ENCODE results near the gene OGDH. TPM values are rescaled to one million over a fixed set of nuclear protein-coding genes. Genes with fewer than 3 reads are reported as not detected.

OGDH gene
- total and polyA plus RNA-seq, 2 experiments from 2014 or later, result 13.5 to 76.9 TPM

DNA sequence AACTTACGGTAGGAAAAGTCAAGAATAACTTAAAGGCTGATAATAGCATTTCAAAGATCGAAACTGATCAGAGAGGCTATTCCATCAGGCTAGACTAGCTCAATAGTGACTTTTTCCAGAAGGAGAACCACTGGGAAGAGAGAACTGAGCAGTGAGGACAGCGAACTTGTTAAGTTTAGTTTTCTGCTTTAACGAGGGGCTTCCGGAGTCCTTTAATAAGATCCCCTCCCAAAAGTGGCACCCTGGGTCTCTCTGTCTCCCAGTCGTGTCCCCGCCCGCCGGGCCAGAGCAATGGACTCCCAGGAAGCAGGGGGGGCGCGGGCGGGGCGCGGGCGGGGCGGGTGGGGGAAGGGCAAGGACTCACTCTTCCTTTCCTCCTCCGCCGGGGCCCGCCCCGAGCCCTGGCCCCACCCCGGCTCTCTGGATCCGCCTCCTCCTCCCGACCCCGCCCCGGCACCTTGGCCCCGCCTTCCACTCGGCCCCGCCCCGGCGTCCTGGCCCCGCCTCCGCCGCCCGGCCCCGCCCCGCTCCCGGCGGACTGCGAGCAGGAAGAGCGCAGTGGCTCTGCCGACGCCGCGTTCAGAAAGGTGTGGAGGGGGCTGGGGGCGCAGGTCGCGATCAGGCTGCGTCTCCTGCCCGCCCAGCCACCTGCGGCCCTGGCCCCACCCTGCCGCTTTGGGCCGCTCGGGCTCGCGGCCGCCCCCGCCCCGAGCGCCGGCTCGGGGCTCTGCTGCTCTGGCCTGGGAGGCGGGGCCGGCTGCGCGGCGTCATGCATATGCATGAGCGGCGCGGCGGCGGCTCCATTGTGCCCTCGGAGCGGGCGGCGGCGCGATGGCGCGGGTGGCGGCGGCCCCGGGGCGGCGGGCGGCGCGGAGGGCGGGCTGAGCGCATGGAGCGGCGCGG lies 141.9 kb downstream of the OGDH start, which contains the start of gene ZMIZ2:
Gene ZMIZ2 (plus strand): TSS at position 803 of the 903 bp plus-strand sequence. CDS start 7,403 bp downstream, outside the sequence.
- Mint-ChIP-seq H3K27me3 (ENCODE audit: insufficient read depth, low read depth, poor library complexity) (peaks cover 5% of the 10 kb centered on the region), H3K27ac (0 out of 2 replicates have a peak within 1 kb of the TSS, but pooled peaks have one; percentile 0)

DNA sequence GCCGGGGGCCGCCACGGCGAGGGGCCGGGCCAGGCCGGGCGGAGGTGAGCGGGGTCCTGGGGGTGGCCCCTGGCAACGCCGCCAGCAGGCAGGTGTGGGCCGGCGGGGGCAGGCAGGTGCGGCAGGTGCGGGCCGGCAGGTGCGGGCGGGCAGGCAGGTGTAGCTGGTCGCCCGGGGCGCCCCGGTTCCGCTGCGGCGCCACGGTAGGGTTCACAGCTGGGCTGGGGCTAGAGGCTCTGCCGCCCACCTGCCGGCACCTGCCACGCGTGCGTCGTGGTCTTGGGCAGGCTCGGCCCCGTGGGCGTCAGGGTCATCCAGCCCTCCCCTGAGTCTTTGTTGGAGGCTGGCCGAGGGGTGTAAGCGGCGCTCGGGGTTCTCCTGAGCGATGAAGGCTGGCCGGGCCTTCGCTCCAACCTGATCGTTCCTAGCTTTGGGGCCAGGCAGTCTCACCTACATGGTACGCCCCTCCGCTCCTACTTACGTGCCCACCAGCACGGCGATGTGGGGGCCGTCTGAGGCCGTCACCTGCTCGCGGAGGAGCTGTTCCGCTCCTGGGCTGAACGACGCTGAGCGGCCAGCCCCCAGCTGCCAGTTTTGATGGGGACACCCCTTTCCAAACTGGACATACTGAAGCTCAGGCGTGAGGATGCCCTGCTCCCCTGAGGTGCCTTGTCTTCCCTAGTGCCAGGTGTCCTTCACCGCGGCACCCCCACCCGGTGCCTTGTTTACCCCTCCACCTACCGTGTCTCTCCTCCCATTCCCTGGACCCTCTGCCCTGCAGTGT lies 142.7 kb downstream of the OGDH start:
- Histone ChIP-seq H3K27me3 (ENCODE audit: insufficient read depth) (no peaks in the 10 kb centered on the region), H3K9me2 (ENCODE audit: insufficient read depth) (no peaks in the 10 kb centered on the region), H4K20me1 (replicated peaks; ENCODE audit: insufficient read depth) (peaks cover 28% of the 10 kb centered on the region), H3K4me1 (ENCODE audit: insufficient read depth) (peaks cover 11% of the 10 kb centered on the region), H3F3A (replicated peaks; ENCODE audit: low read depth) (no peaks in the 10 kb centered on the region), H3K4me3 (peak overlapping the region; percentile 92), H2AFZ (no peak overlapping the region), H3K27ac (ENCODE audit: low read depth) (no peak overlapping the region), H3K79me2 (replicated peaks; ENCODE audit: insufficient read depth) (peaks cover 50% of the 10 kb centered on the region), H3K4me2 (peak overlapping the region; percentile 94), H3K36me3 (ENCODE audit: insufficient read depth) (no peaks in the 10 kb centered on the region)
- no peak overlapping the region for H3K27ac Mint-ChIP-seq
- peak overlapping the region; percentile 82 for H3K4me3 Mint-ChIP-seq
- peaks cover 14% of the 10 kb centered on the region for H3K36me3 Mint-ChIP-seq (ENCODE audit: low read depth)
- H3K27me3 Mint-ChIP-seq (ENCODE audit: insufficient read depth, low read depth, poor library complexity), result peaks cover 5% of the 10 kb centered on the region
- DNase-seq (ENCODE audit: low spot score) (peak; percentile 36), ATAC-seq (peak; percentile 38)
- no peaks in the 10 kb centered on the region; the same call in 1 of the 3 replicates for H3K9me3 Mint-ChIP-seq
- peaks cover 29% of the 10 kb centered on the region for H3K4me1 Mint-ChIP-seq
- TF ChIP-seq CREB1 (CRISPR knock-in tag; IDR thresholded peaks at IDR 0.05; ENCODE audit: low read depth) (no peak), JUNB (IDR thresholded peaks at IDR 0.05; ENCODE audit: unreplicated experiment) (no peak), NANOG (IDR thresholded peaks at IDR 0.05; ENCODE audit: borderline replicate concordance) (no peak), POLR2AphosphoS5 (IDR thresholded peaks at IDR 0.05; ENCODE audit: low read depth) (no peak), ZNF331 (CRISPR knock-in tag; IDR thresholded peaks at IDR 0.05; ENCODE audit: low read depth) (no peak)
- TF ChIP-seq, protein P1, sequence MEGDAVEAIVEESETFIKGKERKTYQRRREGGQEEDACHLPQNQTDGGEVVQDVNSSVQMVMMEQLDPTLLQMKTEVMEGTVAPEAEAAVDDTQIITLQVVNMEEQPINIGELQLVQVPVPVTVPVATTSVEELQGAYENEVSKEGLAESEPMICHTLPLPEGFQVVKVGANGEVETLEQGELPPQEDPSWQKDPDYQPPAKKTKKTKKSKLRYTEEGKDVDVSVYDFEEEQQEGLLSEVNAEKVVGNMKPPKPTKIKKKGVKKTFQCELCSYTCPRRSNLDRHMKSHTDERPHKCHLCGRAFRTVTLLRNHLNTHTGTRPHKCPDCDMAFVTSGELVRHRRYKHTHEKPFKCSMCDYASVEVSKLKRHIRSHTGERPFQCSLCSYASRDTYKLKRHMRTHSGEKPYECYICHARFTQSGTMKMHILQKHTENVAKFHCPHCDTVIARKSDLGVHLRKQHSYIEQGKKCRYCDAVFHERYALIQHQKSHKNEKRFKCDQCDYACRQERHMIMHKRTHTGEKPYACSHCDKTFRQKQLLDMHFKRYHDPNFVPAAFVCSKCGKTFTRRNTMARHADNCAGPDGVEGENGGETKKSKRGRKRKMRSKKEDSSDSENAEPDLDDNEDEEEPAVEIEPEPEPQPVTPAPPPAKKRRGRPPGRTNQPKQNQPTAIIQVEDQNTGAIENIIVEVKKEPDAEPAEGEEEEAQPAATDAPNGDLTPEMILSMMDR (conservative IDR thresholded peaks at IDR 0.05; ENCODE audit: low read depth in 2 of 2), result no peak
- TF ChIP-seq, protein P2, sequence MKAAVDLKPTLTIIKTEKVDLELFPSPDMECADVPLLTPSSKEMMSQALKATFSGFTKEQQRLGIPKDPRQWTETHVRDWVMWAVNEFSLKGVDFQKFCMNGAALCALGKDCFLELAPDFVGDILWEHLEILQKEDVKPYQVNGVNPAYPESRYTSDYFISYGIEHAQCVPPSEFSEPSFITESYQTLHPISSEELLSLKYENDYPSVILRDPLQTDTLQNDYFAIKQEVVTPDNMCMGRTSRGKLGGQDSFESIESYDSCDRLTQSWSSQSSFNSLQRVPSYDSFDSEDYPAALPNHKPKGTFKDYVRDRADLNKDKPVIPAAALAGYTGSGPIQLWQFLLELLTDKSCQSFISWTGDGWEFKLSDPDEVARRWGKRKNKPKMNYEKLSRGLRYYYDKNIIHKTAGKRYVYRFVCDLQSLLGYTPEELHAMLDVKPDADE (IDR thresholded peaks at IDR 0.05), result no peak

More for the DNA sequence above, 141.9 kb downstream of the OGDH start, which contains the start of gene ZMIZ2:
- Histone ChIP-seq H3K4me3 (peak within 1 kb of the TSS; percentile 92), H3K27me3 (ENCODE audit: insufficient read depth) (no peaks in the 10 kb centered on the region), H3K79me2 (replicated peaks; ENCODE audit: insufficient read depth) (peaks cover 42% of the 10 kb centered on the region), H3K27ac (ENCODE audit: low read depth) (peak within 1 kb of the TSS; percentile 55; the same call in 1 of the 2 replicates), H3K4me1 (ENCODE audit: insufficient read depth) (peaks cover 11% of the 10 kb centered on the region), H3F3A (replicated peaks; ENCODE audit: low read depth) (no peaks in the 10 kb centered on the region), H4K20me1 (replicated peaks; ENCODE audit: insufficient read depth) (peaks cover 27% of the 10 kb centered on the region), H3K36me3 (ENCODE audit: insufficient read depth) (no peaks in the 10 kb centered on the region), H3K9me2 (ENCODE audit: insufficient read depth) (no peaks in the 10 kb centered on the region), H3K4me2 (peak within 1 kb of the TSS; percentile 94), H2AFZ (0 out of 2 replicates have a peak within 1 kb of the TSS, but pooled peaks have one; percentile 52)
- Mint-ChIP-seq H3K4me3 (peak within 1 kb of the TSS; percentile 82), H3K4me1 (peaks cover 27% of the 10 kb centered on the region), H3K9me3 (no peaks in the 10 kb centered on the region; the same call in 1 of the 3 replicates), H3K36me3 (ENCODE audit: low read depth) (peaks cover 14% of the 10 kb centered on the region)
- DNase-seq (ENCODE audit: low spot score) (peak; percentile 92), ATAC-seq (peak; percentile 77)
- TF ChIP-seq, protein P2 (IDR thresholded peaks at IDR 0.05), result 0 out of 2 replicates have a peak, but pooled peaks have one; percentile 17
- peak; percentile 60 for TF ChIP-seq CREB1 (CRISPR knock-in tag; IDR thresholded peaks at IDR 0.05; ENCODE audit: low read depth)
- peak; percentile 59 for TF ChIP-seq POLR2AphosphoS5 (IDR thresholded peaks at IDR 0.05; ENCODE audit: low read depth)
- no peak for TF ChIP-seq EZH2 (IDR thresholded peaks at IDR 0.05; ENCODE audit: low read depth, unreplicated experiment)

Measured in GM23338 (cell line).